ENCODE results near the gene CERK. TPM values are rescaled to one million over a fixed set of nuclear protein-coding genes. Genes with fewer than 3 reads are reported as not detected.

CERK gene
- total and polyA plus RNA-seq, 9 of the 15 experiments (the other 6 are each of a cell fraction or from before 2014, with no cell fraction given) = 1.1 to 14.9 (median 8.7) TPM

DNA sequence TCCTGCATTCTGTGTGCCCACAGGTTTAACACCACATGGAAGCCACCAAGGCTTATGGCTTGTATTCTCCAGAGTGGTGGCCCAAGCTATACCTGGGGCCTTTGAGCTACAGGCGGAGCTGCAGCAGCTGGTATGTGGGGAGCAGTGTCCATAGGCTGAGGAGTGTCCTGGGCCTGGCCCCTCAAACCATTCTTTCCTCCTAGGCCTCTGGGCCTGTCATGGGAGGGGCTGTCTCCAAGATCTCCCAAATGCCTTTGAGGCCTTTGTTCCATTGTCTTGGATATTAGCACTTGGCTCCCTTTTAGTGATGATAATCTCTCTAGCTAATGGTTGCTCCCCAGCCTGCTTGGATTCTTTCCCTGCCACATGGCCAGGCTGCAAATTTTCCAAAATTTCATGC lies 18.0 kb upstream of the CERK start:
- no TSS peak for BruUV-seq (replicated peaks)
- Histone ChIP-seq H3K9me3 (replicated peaks; ENCODE audit: control insufficient read depth, insufficient read depth, low read depth, low read length) (peaks cover 10% of the 10 kb centered on the region), H3K9me1 (ENCODE audit: control insufficient read depth, insufficient read depth, low read length) (no peaks in the 10 kb centered on the region), H3K36me3 (ENCODE audit: control insufficient read depth, insufficient read depth, low read length) (peaks cover 15% of the 10 kb centered on the region; the same call in 2 of the 3 replicates), H3K27me3 (ENCODE audit: control insufficient read depth in 2 of 2, insufficient read depth in 2 of 2, low read length in 2 of 2) (no peaks in the 10 kb centered on the region), H3K27ac (ENCODE audit: extremely low read depth, low read depth, low read length) (no peak overlapping the region), H3K4me1 (replicated peaks in 1 of 2; ENCODE audit: control insufficient read depth in 2 of 2, insufficient read depth in 2 of 2, low read length in 2 of 2) (peaks cover 18 to 25% of the 10 kb centered on the region in 2 experiments), H3K4me3 (no peak overlapping the region), H3K9ac (ENCODE audit: insufficient read depth in 1 of 2, low read depth in 2 of 2, low read length in 2 of 2) (no peak overlapping the region), H2AFZ (ENCODE audit: low read depth, low read length) (no peak overlapping the region), H3K79me2 (ENCODE audit: control insufficient read depth, insufficient read depth, low read length) (peaks cover 3% of the 10 kb centered on the region; the same call in 2 of the 3 replicates), H3K4me2 (ENCODE audit: insufficient read depth, low read length) (no peak overlapping the region), H4K20me1 (replicated peaks; ENCODE audit: control insufficient read depth, insufficient read depth, low read length) (no peaks in the 10 kb centered on the region; the same call in 1 of the 2 replicates)
- FAIRE-seq = no peak
- in situ Hi-C loops (cut with MboI) = no loop called here
- TF ChIP-seq, protein P1, sequence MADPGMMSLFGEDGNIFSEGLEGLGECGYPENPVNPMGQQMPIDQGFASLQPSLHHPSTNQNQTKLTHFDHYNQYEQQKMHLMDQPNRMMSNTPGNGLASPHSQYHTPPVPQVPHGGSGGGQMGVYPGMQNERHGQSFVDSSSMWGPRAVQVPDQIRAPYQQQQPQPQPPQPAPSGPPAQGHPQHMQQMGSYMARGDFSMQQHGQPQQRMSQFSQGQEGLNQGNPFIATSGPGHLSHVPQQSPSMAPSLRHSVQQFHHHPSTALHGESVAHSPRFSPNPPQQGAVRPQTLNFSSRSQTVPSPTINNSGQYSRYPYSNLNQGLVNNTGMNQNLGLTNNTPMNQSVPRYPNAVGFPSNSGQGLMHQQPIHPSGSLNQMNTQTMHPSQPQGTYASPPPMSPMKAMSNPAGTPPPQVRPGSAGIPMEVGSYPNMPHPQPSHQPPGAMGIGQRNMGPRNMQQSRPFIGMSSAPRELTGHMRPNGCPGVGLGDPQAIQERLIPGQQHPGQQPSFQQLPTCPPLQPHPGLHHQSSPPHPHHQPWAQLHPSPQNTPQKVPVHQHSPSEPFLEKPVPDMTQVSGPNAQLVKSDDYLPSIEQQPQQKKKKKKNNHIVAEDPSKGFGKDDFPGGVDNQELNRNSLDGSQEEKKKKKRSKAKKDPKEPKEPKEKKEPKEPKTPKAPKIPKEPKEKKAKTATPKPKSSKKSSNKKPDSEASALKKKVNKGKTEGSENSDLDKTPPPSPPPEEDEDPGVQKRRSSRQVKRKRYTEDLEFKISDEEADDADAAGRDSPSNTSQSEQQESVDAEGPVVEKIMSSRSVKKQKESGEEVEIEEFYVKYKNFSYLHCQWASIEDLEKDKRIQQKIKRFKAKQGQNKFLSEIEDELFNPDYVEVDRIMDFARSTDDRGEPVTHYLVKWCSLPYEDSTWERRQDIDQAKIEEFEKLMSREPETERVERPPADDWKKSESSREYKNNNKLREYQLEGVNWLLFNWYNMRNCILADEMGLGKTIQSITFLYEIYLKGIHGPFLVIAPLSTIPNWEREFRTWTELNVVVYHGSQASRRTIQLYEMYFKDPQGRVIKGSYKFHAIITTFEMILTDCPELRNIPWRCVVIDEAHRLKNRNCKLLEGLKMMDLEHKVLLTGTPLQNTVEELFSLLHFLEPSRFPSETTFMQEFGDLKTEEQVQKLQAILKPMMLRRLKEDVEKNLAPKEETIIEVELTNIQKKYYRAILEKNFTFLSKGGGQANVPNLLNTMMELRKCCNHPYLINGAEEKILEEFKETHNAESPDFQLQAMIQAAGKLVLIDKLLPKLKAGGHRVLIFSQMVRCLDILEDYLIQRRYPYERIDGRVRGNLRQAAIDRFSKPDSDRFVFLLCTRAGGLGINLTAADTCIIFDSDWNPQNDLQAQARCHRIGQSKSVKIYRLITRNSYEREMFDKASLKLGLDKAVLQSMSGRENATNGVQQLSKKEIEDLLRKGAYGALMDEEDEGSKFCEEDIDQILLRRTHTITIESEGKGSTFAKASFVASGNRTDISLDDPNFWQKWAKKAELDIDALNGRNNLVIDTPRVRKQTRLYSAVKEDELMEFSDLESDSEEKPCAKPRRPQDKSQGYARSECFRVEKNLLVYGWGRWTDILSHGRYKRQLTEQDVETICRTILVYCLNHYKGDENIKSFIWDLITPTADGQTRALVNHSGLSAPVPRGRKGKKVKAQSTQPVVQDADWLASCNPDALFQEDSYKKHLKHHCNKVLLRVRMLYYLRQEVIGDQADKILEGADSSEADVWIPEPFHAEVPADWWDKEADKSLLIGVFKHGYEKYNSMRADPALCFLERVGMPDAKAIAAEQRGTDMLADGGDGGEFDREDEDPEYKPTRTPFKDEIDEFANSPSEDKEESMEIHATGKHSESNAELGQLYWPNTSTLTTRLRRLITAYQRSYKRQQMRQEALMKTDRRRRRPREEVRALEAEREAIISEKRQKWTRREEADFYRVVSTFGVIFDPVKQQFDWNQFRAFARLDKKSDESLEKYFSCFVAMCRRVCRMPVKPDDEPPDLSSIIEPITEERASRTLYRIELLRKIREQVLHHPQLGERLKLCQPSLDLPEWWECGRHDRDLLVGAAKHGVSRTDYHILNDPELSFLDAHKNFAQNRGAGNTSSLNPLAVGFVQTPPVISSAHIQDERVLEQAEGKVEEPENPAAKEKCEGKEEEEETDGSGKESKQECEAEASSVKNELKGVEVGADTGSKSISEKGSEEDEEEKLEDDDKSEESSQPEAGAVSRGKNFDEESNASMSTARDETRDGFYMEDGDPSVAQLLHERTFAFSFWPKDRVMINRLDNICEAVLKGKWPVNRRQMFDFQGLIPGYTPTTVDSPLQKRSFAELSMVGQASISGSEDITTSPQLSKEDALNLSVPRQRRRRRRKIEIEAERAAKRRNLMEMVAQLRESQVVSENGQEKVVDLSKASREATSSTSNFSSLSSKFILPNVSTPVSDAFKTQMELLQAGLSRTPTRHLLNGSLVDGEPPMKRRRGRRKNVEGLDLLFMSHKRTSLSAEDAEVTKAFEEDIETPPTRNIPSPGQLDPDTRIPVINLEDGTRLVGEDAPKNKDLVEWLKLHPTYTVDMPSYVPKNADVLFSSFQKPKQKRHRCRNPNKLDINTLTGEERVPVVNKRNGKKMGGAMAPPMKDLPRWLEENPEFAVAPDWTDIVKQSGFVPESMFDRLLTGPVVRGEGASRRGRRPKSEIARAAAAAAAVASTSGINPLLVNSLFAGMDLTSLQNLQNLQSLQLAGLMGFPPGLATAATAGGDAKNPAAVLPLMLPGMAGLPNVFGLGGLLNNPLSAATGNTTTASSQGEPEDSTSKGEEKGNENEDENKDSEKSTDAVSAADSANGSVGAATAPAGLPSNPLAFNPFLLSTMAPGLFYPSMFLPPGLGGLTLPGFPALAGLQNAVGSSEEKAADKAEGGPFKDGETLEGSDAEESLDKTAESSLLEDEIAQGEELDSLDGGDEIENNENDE (IDR thresholded peaks at IDR 0.05; ENCODE audit: low read depth, low read length) = no peak
- TF ChIP-seq DNMT1 (IDR thresholded peaks at IDR 0.05) (no peak), ZFP36 (IDR thresholded peaks at IDR 0.05; ENCODE audit: low read depth, low read length, partially characterized antibody) (peak; percentile 93), CBX5 (IDR thresholded peaks at IDR 0.05; ENCODE audit: borderline replicate concordance, low read depth) (peak; percentile 89), TRIM28 (IDR thresholded peaks at IDR 0.05) (peak; percentile 85; the same call in 1 of the 2 replicates), CHD1 (IDR thresholded peaks at IDR 0.05; ENCODE audit: low read length) (no peak), CBX3 (IDR thresholded peaks at IDR 0.05; ENCODE audit: borderline replicate concordance in 1 of 2, low read length in 2 of 2) (peak in 1 of 2 experiments; percentile 81; a peak in 1 of 3 replicates)
- TF ChIP-seq, protein P2, sequence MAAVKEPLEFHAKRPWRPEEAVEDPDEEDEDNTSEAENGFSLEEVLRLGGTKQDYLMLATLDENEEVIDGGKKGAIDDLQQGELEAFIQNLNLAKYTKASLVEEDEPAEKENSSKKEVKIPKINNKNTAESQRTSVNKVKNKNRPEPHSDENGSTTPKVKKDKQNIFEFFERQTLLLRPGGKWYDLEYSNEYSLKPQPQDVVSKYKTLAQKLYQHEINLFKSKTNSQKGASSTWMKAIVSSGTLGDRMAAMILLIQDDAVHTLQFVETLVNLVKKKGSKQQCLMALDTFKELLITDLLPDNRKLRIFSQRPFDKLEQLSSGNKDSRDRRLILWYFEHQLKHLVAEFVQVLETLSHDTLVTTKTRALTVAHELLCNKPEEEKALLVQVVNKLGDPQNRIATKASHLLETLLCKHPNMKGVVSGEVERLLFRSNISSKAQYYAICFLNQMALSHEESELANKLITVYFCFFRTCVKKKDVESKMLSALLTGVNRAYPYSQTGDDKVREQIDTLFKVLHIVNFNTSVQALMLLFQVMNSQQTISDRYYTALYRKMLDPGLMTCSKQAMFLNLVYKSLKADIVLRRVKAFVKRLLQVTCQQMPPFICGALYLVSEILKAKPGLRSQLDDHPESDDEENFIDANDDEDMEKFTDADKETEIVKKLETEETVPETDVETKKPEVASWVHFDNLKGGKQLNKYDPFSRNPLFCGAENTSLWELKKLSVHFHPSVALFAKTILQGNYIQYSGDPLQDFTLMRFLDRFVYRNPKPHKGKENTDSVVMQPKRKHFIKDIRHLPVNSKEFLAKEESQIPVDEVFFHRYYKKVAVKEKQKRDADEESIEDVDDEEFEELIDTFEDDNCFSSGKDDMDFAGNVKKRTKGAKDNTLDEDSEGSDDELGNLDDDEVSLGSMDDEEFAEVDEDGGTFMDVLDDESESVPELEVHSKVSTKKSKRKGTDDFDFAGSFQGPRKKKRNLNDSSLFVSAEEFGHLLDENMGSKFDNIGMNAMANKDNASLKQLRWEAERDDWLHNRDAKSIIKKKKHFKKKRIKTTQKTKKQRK (IDR thresholded peaks at IDR 0.05; ENCODE audit: borderline replicate concordance, low read depth, low read length) = peak; percentile 79; the same call in 1 of the 2 replicates
- intact Hi-C loops (cut with micrococcal nuclease) = no loop called here
- POLR2A ChIA-PET = interaction anchor here (0.6 to 1.1 kb wide), 2 partner anchors 13 to 17 kb away, joined by 3 read pairs; no protein-coding TSS in a partner anchor
- ATAC-seq = no peak
- CTCF ChIA-PET (ENCODE audit: low intra/inter-chr PET ratio) = no interaction called here
- WGBS (ENCODE audit: insufficient coverage, low coverage, missing lambda C conversion rate) = 44% methylated on average over 1 of the region's 1 CpG
- peak in 1 of 4 experiments; percentile 19 for DNase-seq (ENCODE audit: extremely low read depth in 1 of 4, low spot score in 3 of 4)
